Measurements from ENCODE around the gene GIMD1. TPM values are rescaled to one million over a fixed set of nuclear protein-coding genes. Genes with fewer than 3 reads are reported as not detected.

The GIMD1 gene
- total RNA-seq, 1 donor from 2014 or later, result not detected

- DNase-seq (no peak), ATAC-seq (no peak)
- peaks cover 57% of the 10 kb centered on the region for H3K36me3 ChIP-seq
- H3K27me3 ChIP-seq (ENCODE audit: low read depth), result no peaks in the 10 kb centered on the region
- intact Hi-C loops (cut with DNase I), result no loop called here
- H3K4me3 ChIP-seq, result no peak overlapping the region
- H3K27ac ChIP-seq, result no peak overlapping the region
- peaks cover 9% of the 10 kb centered on the region for H3K9me3 ChIP-seq
- TF ChIP-seq CTCF (IDR thresholded peaks at IDR 0.05), result no peak
- no peaks in the 10 kb centered on the region for H3K4me1 ChIP-seq
These were observed 29.1 kb downstream of the GIMD1 start for GRCh38 chr4:106339431-106339830.

GRCh38 chr4:106338671-106339070 is 29.9 kb downstream of the GIMD1 start:
- Histone ChIP-seq H3K4me3 (no peak overlapping the region), H3K27ac (no peak overlapping the region), H3K4me1 (no peaks in the 10 kb centered on the region), H3K27me3 (ENCODE audit: low read depth) (no peaks in the 10 kb centered on the region), H3K36me3 (peaks cover 65% of the 10 kb centered on the region), H3K9me3 (peaks cover 9% of the 10 kb centered on the region)
- TF ChIP-seq CTCF (IDR thresholded peaks at IDR 0.05), result no peak
- ATAC-seq (no peak), DNase-seq (no peak)
- intact Hi-C loops (cut with DNase I), result no loop called here

GRCh38 chr4:106337916-106338315 is 30.7 kb downstream of the GIMD1 start:
- H3K27ac ChIP-seq, result no peak overlapping the region
- peaks cover 9% of the 10 kb centered on the region for H3K9me3 ChIP-seq
- peaks cover 72% of the 10 kb centered on the region for H3K36me3 ChIP-seq
- no peaks in the 10 kb centered on the region for H3K4me1 ChIP-seq
- TF ChIP-seq CTCF (IDR thresholded peaks at IDR 0.05), result no peak
- intact Hi-C loops (cut with DNase I), result no loop called here
- ATAC-seq, result no peak
- H3K4me3 ChIP-seq, result no peak overlapping the region
- no peak for DNase-seq
- H3K27me3 ChIP-seq (ENCODE audit: low read depth), result no peaks in the 10 kb centered on the region

GRCh38 chr4:106336618-106337017 is 32.0 kb downstream of the GIMD1 start:
- Histone ChIP-seq H3K27me3 (ENCODE audit: low read depth) (no peaks in the 10 kb centered on the region), H3K27ac (no peak overlapping the region), H3K4me1 (no peaks in the 10 kb centered on the region), H3K36me3 (peaks cover 85% of the 10 kb centered on the region), H3K9me3 (peaks cover 9% of the 10 kb centered on the region), H3K4me3 (no peak overlapping the region)
- no peak for TF ChIP-seq CTCF (IDR thresholded peaks at IDR 0.05)
- no peak for DNase-seq
- intact Hi-C loops (cut with DNase I), result no loop called here
- no peak for ATAC-seq

GRCh38 chr4:106334741-106335470 is 33.7 kb downstream of the GIMD1 start:
- Histone ChIP-seq H3K27me3 (ENCODE audit: low read depth) (no peaks in the 10 kb centered on the region), H3K4me1 (no peaks in the 10 kb centered on the region), H3K27ac (no peak overlapping the region), H3K36me3 (peaks cover 96% of the 10 kb centered on the region), H3K4me3 (no peak overlapping the region), H3K9me3 (peaks cover 9% of the 10 kb centered on the region)
- intact Hi-C loops (cut with DNase I), result no loop called here
- no peak for ATAC-seq
- no peak for TF ChIP-seq CTCF (IDR thresholded peaks at IDR 0.05)
- no peak for DNase-seq
